ENCODE data around the gene PNMA8C.

DNA sequence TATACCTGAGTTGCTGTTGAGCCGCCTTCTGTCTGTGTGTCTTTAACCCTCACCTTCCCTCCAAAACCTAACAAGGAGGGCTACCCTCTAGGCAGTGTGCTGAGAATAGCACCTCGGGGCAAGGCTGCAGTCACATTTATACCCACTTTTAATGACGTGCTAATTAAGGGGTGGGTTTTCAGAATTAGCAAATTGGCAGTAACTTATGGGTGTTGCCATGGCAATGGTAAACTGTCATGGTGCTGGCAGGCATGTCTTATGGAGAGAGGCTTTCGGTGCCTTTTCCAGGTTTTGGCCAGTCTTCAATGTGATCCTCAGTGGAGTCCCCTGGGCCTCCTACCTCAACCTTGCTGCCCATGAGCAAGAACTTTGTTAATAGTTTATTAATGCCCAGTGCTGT is 43.9 kb upstream of the PNMA8C start:
- TF ChIP-seq POLR2A (IDR thresholded peaks at IDR 0.05) (no peak), CTCF (IDR thresholded peaks at IDR 0.05) (no peak), POLR2AphosphoS5 (IDR thresholded peaks at IDR 0.05) (no peak)

Measured in breast epithelium (tissue), 3 donors.